ENCODE results near the gene HDAC11.

DNA sequence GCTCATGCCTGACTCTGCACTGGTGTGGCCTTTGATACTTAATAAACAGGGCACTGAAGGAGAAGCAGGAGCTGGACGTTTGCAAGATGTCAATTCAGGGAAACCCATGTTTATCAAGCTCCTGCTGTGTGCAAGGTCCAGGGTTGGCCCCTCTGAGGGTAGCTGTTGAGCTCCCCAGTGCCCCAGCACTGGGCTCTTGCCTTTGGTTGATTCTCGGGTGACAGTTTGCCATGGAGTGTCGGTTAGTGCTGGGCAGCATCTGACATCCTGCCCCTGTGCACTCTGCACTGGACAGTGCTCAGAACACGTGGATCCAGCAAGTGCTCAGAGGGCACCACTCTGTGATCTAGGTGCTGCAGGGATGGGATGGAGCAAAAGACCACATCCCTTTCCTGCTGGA is 7.3 kb downstream of the HDAC11 start:
- TF ChIP-seq POLR2AphosphoS5 (IDR thresholded peaks at IDR 0.05) (no peak), POLR2A (IDR thresholded peaks at IDR 0.05) (no peak)
- TF ChIP-seq, protein P1, sequence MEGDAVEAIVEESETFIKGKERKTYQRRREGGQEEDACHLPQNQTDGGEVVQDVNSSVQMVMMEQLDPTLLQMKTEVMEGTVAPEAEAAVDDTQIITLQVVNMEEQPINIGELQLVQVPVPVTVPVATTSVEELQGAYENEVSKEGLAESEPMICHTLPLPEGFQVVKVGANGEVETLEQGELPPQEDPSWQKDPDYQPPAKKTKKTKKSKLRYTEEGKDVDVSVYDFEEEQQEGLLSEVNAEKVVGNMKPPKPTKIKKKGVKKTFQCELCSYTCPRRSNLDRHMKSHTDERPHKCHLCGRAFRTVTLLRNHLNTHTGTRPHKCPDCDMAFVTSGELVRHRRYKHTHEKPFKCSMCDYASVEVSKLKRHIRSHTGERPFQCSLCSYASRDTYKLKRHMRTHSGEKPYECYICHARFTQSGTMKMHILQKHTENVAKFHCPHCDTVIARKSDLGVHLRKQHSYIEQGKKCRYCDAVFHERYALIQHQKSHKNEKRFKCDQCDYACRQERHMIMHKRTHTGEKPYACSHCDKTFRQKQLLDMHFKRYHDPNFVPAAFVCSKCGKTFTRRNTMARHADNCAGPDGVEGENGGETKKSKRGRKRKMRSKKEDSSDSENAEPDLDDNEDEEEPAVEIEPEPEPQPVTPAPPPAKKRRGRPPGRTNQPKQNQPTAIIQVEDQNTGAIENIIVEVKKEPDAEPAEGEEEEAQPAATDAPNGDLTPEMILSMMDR (IDR thresholded peaks at IDR 0.05), result no peak
